ENCODE data around the gene FCN1. TPM values are rescaled to one million over a fixed set of nuclear protein-coding genes. Genes with fewer than 3 reads are reported as not detected.

FCN1 gene
- not detected for polyA plus RNA-seq (2013, experiment 1 of 2)
- polyA plus RNA-seq (2013, experiment 2 of 2): not detected

DNA sequence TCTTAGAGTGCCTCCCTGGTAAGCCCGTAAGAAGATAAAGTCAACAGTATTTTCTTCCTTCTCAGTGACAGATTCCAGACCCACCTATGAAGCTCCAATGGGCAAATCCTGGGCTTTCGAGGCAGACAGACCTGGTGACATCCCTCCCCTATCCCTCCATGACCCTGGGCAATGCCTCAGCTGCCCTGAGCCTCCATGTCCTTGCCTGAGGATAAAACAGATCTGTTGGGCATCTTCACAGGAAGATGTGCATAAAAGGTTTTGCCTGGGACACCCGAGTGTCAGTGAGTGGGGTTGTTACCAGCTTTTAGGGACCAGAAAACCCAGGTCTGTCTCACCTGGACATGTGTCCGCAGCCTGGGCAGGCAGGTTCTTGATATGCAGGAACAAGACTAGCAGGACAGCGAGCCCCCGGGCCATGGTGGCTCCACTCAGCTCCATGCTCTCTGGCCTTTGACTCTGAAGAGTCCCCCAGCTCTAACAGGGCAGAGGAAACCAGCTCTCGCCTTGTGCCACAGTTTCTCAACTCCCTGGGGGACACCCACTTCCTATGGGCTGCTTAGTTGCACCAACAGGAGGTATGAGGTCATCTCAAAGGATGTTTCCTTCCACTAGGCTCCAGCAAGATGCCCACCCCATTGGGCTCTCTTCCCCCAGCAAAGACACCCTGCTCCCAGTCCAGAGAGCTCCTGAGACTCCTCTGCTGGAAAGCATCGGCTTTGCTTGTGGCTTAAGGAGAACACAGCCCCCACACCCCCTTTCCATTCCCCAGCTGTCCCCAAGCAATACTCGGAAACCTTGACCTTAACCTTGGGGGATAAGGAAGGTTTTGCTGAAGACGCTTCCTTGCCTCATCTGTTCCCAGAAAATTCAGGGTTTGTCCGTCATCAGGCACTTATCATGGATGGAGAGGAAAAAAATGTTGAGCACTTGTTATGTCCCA lies at the start of gene FCN1:
Gene FCN1 (minus strand): TSS at position 482 of the 943 bp plus-strand sequence. CDS start 41 bp downstream, at position 441.
- Histone ChIP-seq H3K4me1 (ENCODE audit: control insufficient read depth, low read depth, low read length) (no peaks in the 10 kb centered on the region), H3K18ac (ENCODE audit: low read length) (no peak within 1 kb of the TSS), H3K79me2 (ENCODE audit: control insufficient read depth, insufficient read depth, low read length) (no peaks in the 10 kb centered on the region), H3K79me1 (ENCODE audit: low read length) (no peaks in the 10 kb centered on the region), H2BK5ac (ENCODE audit: low read length) (no peak within 1 kb of the TSS), H2AK5ac (ENCODE audit: low read length) (no peak within 1 kb of the TSS), H3K4me3 (ENCODE audit: low read length) (no peak within 1 kb of the TSS), H4K8ac (ENCODE audit: low read depth, low read length) (no peak within 1 kb of the TSS), H3K9ac (ENCODE audit: low read length) (no peak within 1 kb of the TSS), H3K27ac (ENCODE audit: low read depth, low read length) (no peak within 1 kb of the TSS), H2BK120ac (ENCODE audit: low read depth, low read length) (no peak within 1 kb of the TSS), H3K4ac (ENCODE audit: low read depth, low read length) (no peak within 1 kb of the TSS), H3K23ac (ENCODE audit: low read length) (no peak within 1 kb of the TSS), H3K4me2 (ENCODE audit: low read length) (no peak within 1 kb of the TSS), H4K5ac (ENCODE audit: low read length) (no peak within 1 kb of the TSS), H3K36me3 (ENCODE audit: control insufficient read depth, insufficient read depth, low read length) (no peaks in the 10 kb centered on the region), H2BK15ac (replicated peaks; ENCODE audit: low read depth) (no peak within 1 kb of the TSS), H3K27me3 (ENCODE audit: insufficient read depth, low read length, poor library complexity) (no peaks in the 10 kb centered on the region), H3K56ac (ENCODE audit: low read length) (no peak within 1 kb of the TSS)
- DNase-seq: no peak
- WGBS (ENCODE audit: extremely low coverage, insufficient coverage, low lambda C conversion rate): no CpG with 5 or more reads among the region's 11 CpGs

DNA sequence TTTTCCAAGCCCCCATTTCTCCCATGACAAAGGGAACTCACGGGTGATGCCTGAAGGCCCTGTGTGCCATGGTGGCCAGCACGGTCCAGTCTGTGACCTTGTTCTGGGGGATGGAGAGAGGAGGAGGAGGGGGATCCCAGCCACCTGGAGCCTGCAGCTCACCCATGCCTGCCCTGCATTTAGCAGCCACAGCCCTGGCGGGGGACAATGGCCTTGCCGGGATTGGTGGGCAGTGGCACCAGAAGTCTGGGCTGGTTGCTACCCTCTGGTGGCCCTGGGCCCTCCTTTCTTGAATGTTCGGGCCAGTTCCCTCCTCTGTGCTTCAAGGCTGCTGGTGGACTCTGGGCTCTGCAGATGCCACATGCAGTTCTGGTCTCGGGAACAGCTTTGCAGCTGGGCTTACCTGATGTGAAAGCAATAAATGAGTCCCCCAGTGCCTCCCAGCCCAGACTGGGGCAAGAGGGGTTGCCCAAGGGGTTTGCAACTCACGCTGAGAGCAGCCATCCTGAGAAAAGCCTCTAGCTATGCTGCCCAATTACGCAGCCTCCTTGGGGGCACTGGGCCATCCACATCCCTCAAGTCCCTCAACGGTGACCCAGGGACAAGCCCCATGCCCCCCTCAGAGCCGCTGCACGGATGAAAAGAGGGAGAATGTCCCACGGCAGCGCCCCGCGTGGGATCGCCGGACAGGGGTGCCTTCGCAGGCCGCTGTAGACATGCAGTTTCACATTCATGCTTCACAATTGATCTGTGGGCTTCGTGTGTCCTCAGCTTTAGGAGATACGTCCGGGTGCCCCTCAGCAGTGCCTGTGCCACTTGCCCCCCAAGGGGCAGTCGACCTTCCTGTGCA lies 49.2 kb upstream of the FCN1 start:
- H3K4me3 ChIP-seq (ENCODE audit: low read length): no peak overlapping the region
- no peak overlapping the region for H3K23ac ChIP-seq (ENCODE audit: low read length)
- H4K8ac ChIP-seq (ENCODE audit: low read depth, low read length): no peak overlapping the region
- no peak overlapping the region for H2BK120ac ChIP-seq (ENCODE audit: low read depth, low read length)
- H3K27me3 ChIP-seq (ENCODE audit: insufficient read depth, low read length, poor library complexity): no peaks in the 10 kb centered on the region
- no peak overlapping the region for H3K18ac ChIP-seq (ENCODE audit: low read length)
- no peaks in the 10 kb centered on the region for H3K79me2 ChIP-seq (ENCODE audit: control insufficient read depth, insufficient read depth, low read length)
- WGBS (ENCODE audit: extremely low coverage, insufficient coverage, low lambda C conversion rate): no CpG with 5 or more reads among the region's 23 CpGs
- no peaks in the 10 kb centered on the region for H3K4me1 ChIP-seq (ENCODE audit: control insufficient read depth, low read depth, low read length)
- no peak overlapping the region for H2BK15ac ChIP-seq (replicated peaks; ENCODE audit: low read depth)
- no peaks in the 10 kb centered on the region for H3K79me1 ChIP-seq (ENCODE audit: low read length)
- H3K4ac ChIP-seq (ENCODE audit: low read depth, low read length): no peak overlapping the region
- no peaks in the 10 kb centered on the region for H3K36me3 ChIP-seq (ENCODE audit: control insufficient read depth, insufficient read depth, low read length)
- H4K5ac ChIP-seq (ENCODE audit: low read length): no peak overlapping the region
- H2AK5ac ChIP-seq (ENCODE audit: low read length): no peak overlapping the region
- H3K4me2 ChIP-seq (ENCODE audit: low read length): no peak overlapping the region
- no peak overlapping the region for H3K56ac ChIP-seq (ENCODE audit: low read length)
- no peak for DNase-seq
- H3K27ac ChIP-seq (ENCODE audit: low read depth, low read length): no peak overlapping the region
- no peak overlapping the region for H3K9ac ChIP-seq (ENCODE audit: low read length)
- H2BK5ac ChIP-seq (ENCODE audit: low read length): no peak overlapping the region

GRCh38 chr9:134966270-134966669 lies 48.6 kb upstream of the FCN1 start:
- Histone ChIP-seq H3K27ac (ENCODE audit: low read depth, low read length) (no peak overlapping the region), H3K4ac (ENCODE audit: low read depth, low read length) (no peak overlapping the region), H3K4me3 (ENCODE audit: low read length) (no peak overlapping the region), H3K36me3 (ENCODE audit: control insufficient read depth, insufficient read depth, low read length) (no peaks in the 10 kb centered on the region), H3K23ac (ENCODE audit: low read length) (no peak overlapping the region), H3K27me3 (ENCODE audit: insufficient read depth, low read length, poor library complexity) (no peaks in the 10 kb centered on the region), H3K56ac (ENCODE audit: low read length) (no peak overlapping the region), H3K9ac (ENCODE audit: low read length) (no peak overlapping the region), H4K5ac (ENCODE audit: low read length) (no peak overlapping the region), H2BK5ac (ENCODE audit: low read length) (no peak overlapping the region), H3K79me1 (ENCODE audit: low read length) (no peaks in the 10 kb centered on the region), H3K4me1 (ENCODE audit: control insufficient read depth, low read depth, low read length) (no peaks in the 10 kb centered on the region), H3K4me2 (ENCODE audit: low read length) (no peak overlapping the region), H2BK120ac (ENCODE audit: low read depth, low read length) (no peak overlapping the region), H2AK5ac (ENCODE audit: low read length) (no peak overlapping the region), H3K79me2 (ENCODE audit: control insufficient read depth, insufficient read depth, low read length) (no peaks in the 10 kb centered on the region), H4K8ac (ENCODE audit: low read depth, low read length) (no peak overlapping the region), H2BK15ac (replicated peaks; ENCODE audit: low read depth) (no peak overlapping the region), H3K18ac (ENCODE audit: low read length) (no peak overlapping the region)
- DNase-seq: no peak
- WGBS (ENCODE audit: extremely low coverage, insufficient coverage, low lambda C conversion rate): no CpG with 5 or more reads among the region's 12 CpGs

GRCh38 chr9:134965851-134966250 lies 48.1 kb upstream of the FCN1 start:
- Histone ChIP-seq H2BK15ac (replicated peaks; ENCODE audit: low read depth) (no peak overlapping the region), H3K27ac (ENCODE audit: low read depth, low read length) (no peak overlapping the region), H3K4me2 (ENCODE audit: low read length) (no peak overlapping the region), H3K23ac (ENCODE audit: low read length) (no peak overlapping the region), H3K36me3 (ENCODE audit: control insufficient read depth, insufficient read depth, low read length) (no peaks in the 10 kb centered on the region), H3K4me3 (ENCODE audit: low read length) (no peak overlapping the region), H3K9ac (ENCODE audit: low read length) (no peak overlapping the region), H3K4ac (ENCODE audit: low read depth, low read length) (no peak overlapping the region), H2BK5ac (ENCODE audit: low read length) (no peak overlapping the region), H3K79me1 (ENCODE audit: low read length) (no peaks in the 10 kb centered on the region), H2AK5ac (ENCODE audit: low read length) (no peak overlapping the region), H2BK120ac (ENCODE audit: low read depth, low read length) (no peak overlapping the region), H3K27me3 (ENCODE audit: insufficient read depth, low read length, poor library complexity) (no peaks in the 10 kb centered on the region), H3K79me2 (ENCODE audit: control insufficient read depth, insufficient read depth, low read length) (no peaks in the 10 kb centered on the region), H3K4me1 (ENCODE audit: control insufficient read depth, low read depth, low read length) (no peaks in the 10 kb centered on the region), H3K18ac (ENCODE audit: low read length) (no peak overlapping the region), H4K5ac (ENCODE audit: low read length) (no peak overlapping the region), H3K56ac (ENCODE audit: low read length) (no peak overlapping the region), H4K8ac (ENCODE audit: low read depth, low read length) (no peak overlapping the region)
- no CpG with 5 or more reads among the region's 6 CpGs for WGBS (ENCODE audit: extremely low coverage, insufficient coverage, low lambda C conversion rate)
- no peak for DNase-seq

DNA sequence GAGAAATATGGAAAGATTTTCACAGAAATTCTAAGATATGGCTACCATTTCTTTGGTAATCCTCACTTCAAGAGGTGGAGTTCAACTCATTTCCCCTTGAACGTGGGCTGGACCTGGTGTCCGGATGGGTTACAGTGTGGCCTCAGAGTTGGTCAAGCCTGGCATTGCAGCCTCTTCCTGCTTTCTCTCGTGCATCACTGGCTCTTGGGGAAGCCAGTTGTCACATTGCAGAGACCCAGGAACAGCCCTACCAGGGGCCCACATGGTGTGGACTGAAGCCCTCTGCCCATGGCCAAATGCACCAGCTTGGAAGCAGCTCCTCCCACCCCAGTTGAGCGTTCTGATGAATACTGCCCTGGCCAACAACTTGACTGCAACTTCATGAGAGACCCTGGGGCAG lies 47.7 kb upstream of the FCN1 start:
- Histone ChIP-seq H2BK15ac (replicated peaks; ENCODE audit: low read depth) (no peak overlapping the region), H4K5ac (ENCODE audit: low read length) (no peak overlapping the region), H3K4ac (ENCODE audit: low read depth, low read length) (no peak overlapping the region), H2AK5ac (ENCODE audit: low read length) (no peak overlapping the region), H3K56ac (ENCODE audit: low read length) (no peak overlapping the region), H3K36me3 (ENCODE audit: control insufficient read depth, insufficient read depth, low read length) (no peaks in the 10 kb centered on the region), H3K79me1 (ENCODE audit: low read length) (no peaks in the 10 kb centered on the region), H4K8ac (ENCODE audit: low read depth, low read length) (no peak overlapping the region), H2BK120ac (ENCODE audit: low read depth, low read length) (no peak overlapping the region), H3K27ac (ENCODE audit: low read depth, low read length) (no peak overlapping the region), H3K27me3 (ENCODE audit: insufficient read depth, low read length, poor library complexity) (no peaks in the 10 kb centered on the region), H3K4me1 (ENCODE audit: control insufficient read depth, low read depth, low read length) (no peaks in the 10 kb centered on the region), H3K79me2 (ENCODE audit: control insufficient read depth, insufficient read depth, low read length) (no peaks in the 10 kb centered on the region), H3K18ac (ENCODE audit: low read length) (no peak overlapping the region), H2BK5ac (ENCODE audit: low read length) (no peak overlapping the region), H3K4me3 (ENCODE audit: low read length) (no peak overlapping the region), H3K4me2 (ENCODE audit: low read length) (no peak overlapping the region), H3K9ac (ENCODE audit: low read length) (no peak overlapping the region), H3K23ac (ENCODE audit: low read length) (no peak overlapping the region)
- no CpG with 5 or more reads among the region's 4 CpGs for WGBS (ENCODE audit: extremely low coverage, insufficient coverage, low lambda C conversion rate)
- no peak for DNase-seq

All from mesendoderm (in vitro differentiated cells).